ENCODE measurements around the gene DYRK4. TPM values are rescaled to one million over a fixed set of nuclear protein-coding genes. Genes with fewer than 3 reads are reported as not detected.
A peak's percentile ranks its signal among the peaks of the same experiment; 100 is the strongest.

Gene DYRK4
- total RNA-seq, 4 donors from 2014 or later: 13.0 to 32.6 (median 18.1) TPM

- no peak for DNase-seq
- Histone ChIP-seq H3K4me3 (no peak overlapping the region), H3K36me3 (no peaks in the 10 kb centered on the region), H3K27me3 (peaks cover 0 to 16% (median 0%) of the 10 kb centered on the region in 4 donors), H3K9me3 (no peaks in the 10 kb centered on the region), H3K4me1 (peaks cover 6 to 15% (median 8%) of the 10 kb centered on the region in 3 donors), H3K27ac (no peak overlapping the region)
- WGBS, 2 donors: 71 to 76% methylated on average over 3 of the region's 3 CpGs
- TF ChIP-seq, protein P1, sequence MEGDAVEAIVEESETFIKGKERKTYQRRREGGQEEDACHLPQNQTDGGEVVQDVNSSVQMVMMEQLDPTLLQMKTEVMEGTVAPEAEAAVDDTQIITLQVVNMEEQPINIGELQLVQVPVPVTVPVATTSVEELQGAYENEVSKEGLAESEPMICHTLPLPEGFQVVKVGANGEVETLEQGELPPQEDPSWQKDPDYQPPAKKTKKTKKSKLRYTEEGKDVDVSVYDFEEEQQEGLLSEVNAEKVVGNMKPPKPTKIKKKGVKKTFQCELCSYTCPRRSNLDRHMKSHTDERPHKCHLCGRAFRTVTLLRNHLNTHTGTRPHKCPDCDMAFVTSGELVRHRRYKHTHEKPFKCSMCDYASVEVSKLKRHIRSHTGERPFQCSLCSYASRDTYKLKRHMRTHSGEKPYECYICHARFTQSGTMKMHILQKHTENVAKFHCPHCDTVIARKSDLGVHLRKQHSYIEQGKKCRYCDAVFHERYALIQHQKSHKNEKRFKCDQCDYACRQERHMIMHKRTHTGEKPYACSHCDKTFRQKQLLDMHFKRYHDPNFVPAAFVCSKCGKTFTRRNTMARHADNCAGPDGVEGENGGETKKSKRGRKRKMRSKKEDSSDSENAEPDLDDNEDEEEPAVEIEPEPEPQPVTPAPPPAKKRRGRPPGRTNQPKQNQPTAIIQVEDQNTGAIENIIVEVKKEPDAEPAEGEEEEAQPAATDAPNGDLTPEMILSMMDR (IDR thresholded peaks at IDR 0.05): no peak
- TF ChIP-seq POLR2A (IDR thresholded peaks at IDR 0.05): no peak
- intact Hi-C loops (cut with DNase I): no loop called here
Observed at GRCh38 chr12:4563336-4563735, 1.3 kb downstream of the DYRK4 start.

DNA sequence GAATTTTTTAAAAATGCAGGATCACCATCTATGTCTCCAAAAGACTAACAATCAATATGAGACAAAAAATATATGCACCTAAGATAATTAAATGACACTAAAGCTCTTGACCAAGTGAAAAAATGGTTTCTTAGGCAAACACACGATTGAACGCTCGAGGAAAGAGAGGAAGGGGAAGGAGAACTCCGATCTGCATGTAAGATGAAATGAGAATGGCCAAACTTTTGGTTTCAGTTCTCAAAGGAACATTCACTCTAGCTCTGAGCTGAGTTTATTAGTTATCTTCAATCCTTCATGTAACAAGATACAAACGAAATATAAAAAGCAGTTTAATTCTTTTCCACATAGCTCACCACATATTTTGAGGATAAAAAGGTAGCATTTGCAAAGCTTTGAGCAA is 2.8 kb downstream of the DYRK4 start:
- H3K27me3 ChIP-seq: peaks cover 0 to 16% (median 0%) of the 10 kb centered on the region in 4 donors
- H3K36me3 ChIP-seq: no peaks in the 10 kb centered on the region
- no peaks in the 10 kb centered on the region for H3K9me3 ChIP-seq
- H3K4me3 ChIP-seq: peak overlapping the region in 1 of 4 donors; percentile 5
- H3K27ac ChIP-seq: no peak overlapping the region
- WGBS, 2 donors: 56 to 65% methylated on average over 5 of the region's 5 CpGs
- no peak for TF ChIP-seq POLR2A (IDR thresholded peaks at IDR 0.05)
- TF ChIP-seq, protein P1 (IDR thresholded peaks at IDR 0.05): no peak
- intact Hi-C loops (cut with DNase I): no loop called here
- peaks cover 6 to 15% (median 8%) of the 10 kb centered on the region in 3 donors for H3K4me1 ChIP-seq
- DNase-seq: no peak

DNA sequence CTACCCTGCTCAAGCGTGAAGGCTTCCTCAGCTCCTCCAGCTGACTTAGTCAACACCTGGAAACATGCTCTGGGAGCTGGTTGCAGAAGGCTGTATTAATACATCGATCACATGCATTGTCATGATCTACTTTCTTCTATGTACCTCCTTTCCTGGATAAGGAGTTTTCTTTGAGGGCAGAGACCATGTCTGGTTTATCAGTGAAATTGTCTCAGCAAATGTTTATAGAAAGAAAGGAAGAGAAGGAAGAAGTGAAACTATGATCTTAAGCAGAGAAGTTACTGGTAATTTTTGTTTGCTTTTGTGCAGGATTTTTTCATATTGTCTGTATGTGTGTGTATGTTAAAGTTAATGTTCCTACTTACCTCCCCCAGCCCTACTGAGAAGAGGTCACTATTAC is 4.5 kb downstream of the DYRK4 start:
- no peak overlapping the region for H3K4me3 ChIP-seq

GRCh38 chr12:4567073-4567881 is 5.3 kb downstream of the DYRK4 start:
- no peak for TF ChIP-seq POLR2A (IDR thresholded peaks at IDR 0.05)
- TF ChIP-seq, protein P1 (IDR thresholded peaks at IDR 0.05): no peak
- peaks cover under 1 to 6% (median 1%) of the 10 kb centered on the region in 3 donors for H3K4me1 ChIP-seq
- no peak overlapping the region for H3K4me3 ChIP-seq
- no peak for DNase-seq
- peak overlapping the region in 2 of 4 donors; percentile 10 to 13 for H3K27ac ChIP-seq
- 43 to 57% methylated on average over 3 of the region's 3 CpGs for WGBS, 2 donors
- H3K36me3 ChIP-seq: no peaks in the 10 kb centered on the region
- intact Hi-C loops (cut with DNase I): no loop called here
- peaks cover 0 to 11% (median 0%) of the 10 kb centered on the region in 4 donors for H3K27me3 ChIP-seq
- no peaks in the 10 kb centered on the region for H3K9me3 ChIP-seq

More for the DNA sequence above, 4.5 kb downstream of the DYRK4 start:
- TF ChIP-seq, protein P1 (IDR thresholded peaks at IDR 0.05): no peak
- no peak for TF ChIP-seq POLR2A (IDR thresholded peaks at IDR 0.05)
- H3K9me3 ChIP-seq: no peaks in the 10 kb centered on the region
- H3K36me3 ChIP-seq: no peaks in the 10 kb centered on the region
- intact Hi-C loops (cut with DNase I): no loop called here
- peaks cover 6 to 14% (median 8%) of the 10 kb centered on the region in 3 donors for H3K4me1 ChIP-seq
- peaks cover 0 to 16% (median 0%) of the 10 kb centered on the region in 4 donors for H3K27me3 ChIP-seq
- 68 to 87% methylated on average over 2 of the region's 2 CpGs for WGBS, 2 donors
- no peak overlapping the region for H3K27ac ChIP-seq
- no peak for DNase-seq

DNA sequence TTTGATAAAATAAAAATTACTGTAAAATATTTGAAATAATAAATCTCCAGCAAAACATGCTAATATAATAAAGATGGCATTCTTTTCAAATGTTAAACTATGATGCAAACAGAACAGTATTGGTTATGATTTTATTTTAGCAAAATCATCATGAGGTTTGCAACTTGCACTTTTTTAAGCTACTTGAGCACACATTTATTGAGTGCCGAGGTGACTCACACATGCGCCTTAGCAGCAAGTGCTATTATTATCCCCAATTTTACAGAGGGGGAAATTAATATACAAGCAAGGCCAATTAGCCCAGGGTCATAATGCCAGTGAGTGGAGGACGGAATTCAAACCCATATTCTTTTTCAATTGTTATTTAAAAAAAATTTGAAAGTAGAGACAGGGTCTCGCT is 7.3 kb downstream of the DYRK4 start:
- intact Hi-C loops (cut with DNase I): no loop called here
- Histone ChIP-seq H3K27ac (no peak overlapping the region), H3K36me3 (no peaks in the 10 kb centered on the region), H3K9me3 (no peaks in the 10 kb centered on the region), H3K4me3 (no peak overlapping the region), H3K27me3 (no peaks in the 10 kb centered on the region), H3K4me1 (no peaks in the 10 kb centered on the region)
- WGBS, 2 donors: 85 to 95% methylated on average over 4 of the region's 4 CpGs
- TF ChIP-seq, protein P1 (IDR thresholded peaks at IDR 0.05): no peak
- TF ChIP-seq POLR2A (IDR thresholded peaks at IDR 0.05): no peak
- DNase-seq: no peak
